Raji (cell line): ENCODE results near the gene DENND1A.

Experiments used
- POLR2A ChIP-seq: IDR thresholded peaks from 2 replicates; pipeline ENCODE4 v1.6.1; 2011; ENCODE audit warnings: low read depth, low read length, control low read depth; ENCODE audit not compliant: insufficient read depth

Gene DENND1A

GRCh38 chr9:123361731-123362510 lies 568.0 kb downstream of the DENND1A start:
- no peak for TF ChIP-seq POLR2A

GRCh38 chr9:123361086-123361730 lies 568.7 kb downstream of the DENND1A start:
- no peak for TF ChIP-seq POLR2A

- no peak for TF ChIP-seq POLR2A
Measured at GRCh38 chr9:123360161-123361085, 569.5 kb downstream of the DENND1A start.

GRCh38 chr9:123359546-123359945 lies 570.4 kb downstream of the DENND1A start:
- TF ChIP-seq POLR2A, result no peak

- no peak for TF ChIP-seq POLR2A
Measured at GRCh38 chr9:123359106-123359505, 570.8 kb downstream of the DENND1A start.

- TF ChIP-seq POLR2A, result no peak
Measured at GRCh38 chr9:123358181-123358905, 571.6 kb downstream of the DENND1A start.

- TF ChIP-seq POLR2A, result no peak
Measured at GRCh38 chr9:123357743-123358059, 572.2 kb downstream of the DENND1A start.

- TF ChIP-seq POLR2A, result no peak
Measured at GRCh38 chr9:123356851-123357742, 572.8 kb downstream of the DENND1A start.

GRCh38 chr9:123355761-123356431 lies 574.0 kb downstream of the DENND1A start, which contains the start of gene CRB2:
Gene CRB2, plus strand, starts transcription at chr9:123356197. Its CDS starts 64 bp downstream, at chr9:123356261.
- TF ChIP-seq POLR2A, result no peak

GRCh38 chr9:123354806-123355508 lies 575.0 kb downstream of the DENND1A start:
- TF ChIP-seq POLR2A, result no peak

- TF ChIP-seq POLR2A, result no peak
Measured at GRCh38 chr9:123353984-123354591, 575.8 kb downstream of the DENND1A start.

- TF ChIP-seq POLR2A, result no peak
Measured at GRCh38 chr9:123353041-123353440, 576.9 kb downstream of the DENND1A start.
